Measurements from ENCODE around the gene DCAF5.

DCAF5 gene

DNA sequence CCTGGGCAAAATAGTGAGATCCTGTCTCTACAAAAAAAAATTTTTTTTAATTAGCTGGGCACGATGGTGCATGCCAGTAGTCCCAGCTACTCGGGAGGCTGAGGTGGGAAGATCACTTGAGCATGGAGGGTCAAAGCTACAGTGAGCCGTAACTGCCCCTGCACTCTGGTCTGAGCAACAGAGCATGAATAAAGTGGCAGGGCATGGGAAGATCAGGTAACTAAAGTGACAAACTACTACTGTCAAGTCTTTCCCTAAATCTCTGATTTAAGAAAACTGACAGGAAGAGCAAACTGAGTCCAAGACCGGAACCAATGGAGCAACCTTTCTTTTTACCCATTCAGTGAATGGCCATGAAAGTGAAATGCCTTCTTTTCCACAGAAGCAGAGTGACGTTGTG is 10.8 kb downstream of the DCAF5 start:
- no peak for DNase-seq

DNA sequence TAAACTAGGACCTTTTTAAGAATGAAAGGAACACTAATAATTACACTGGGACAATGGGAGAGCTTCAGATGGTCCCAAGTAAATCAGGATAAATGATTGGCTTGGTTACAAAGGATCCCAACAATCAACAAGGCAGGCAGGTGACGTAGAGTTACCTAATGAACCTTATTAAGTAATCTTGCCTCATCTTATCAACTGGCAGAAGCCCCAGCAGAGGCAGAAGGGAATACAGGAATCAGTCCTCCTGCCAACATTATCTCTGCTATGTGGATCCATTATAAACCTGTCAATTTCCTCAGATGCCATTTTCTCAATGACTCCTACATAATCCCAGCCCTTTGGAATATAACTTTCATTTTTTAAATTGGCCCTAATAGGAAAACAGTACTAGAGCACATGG is 11.4 kb downstream of the DCAF5 start:
- DNase-seq, result no peak

DNA sequence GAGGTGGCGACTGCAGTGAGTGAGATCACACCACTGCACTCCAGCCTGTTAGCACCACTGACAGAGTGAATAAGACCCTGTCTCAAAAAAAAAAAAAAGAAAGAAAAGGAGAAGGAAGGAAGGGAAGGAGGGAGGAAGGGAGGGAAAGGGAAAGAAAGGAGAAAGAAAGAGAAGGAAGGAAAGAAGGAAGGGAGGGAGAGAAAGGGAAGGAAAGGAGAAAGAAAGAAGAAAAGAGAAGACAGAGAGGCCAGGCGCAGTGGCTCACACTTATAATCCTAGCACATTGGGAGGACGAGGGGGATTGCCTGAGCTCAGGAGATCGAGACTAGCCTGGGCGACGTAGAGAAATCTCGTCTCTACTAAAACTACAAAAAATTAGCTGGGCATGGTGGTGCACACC is 13.2 kb downstream of the DCAF5 start:
- no peak for DNase-seq

DNA sequence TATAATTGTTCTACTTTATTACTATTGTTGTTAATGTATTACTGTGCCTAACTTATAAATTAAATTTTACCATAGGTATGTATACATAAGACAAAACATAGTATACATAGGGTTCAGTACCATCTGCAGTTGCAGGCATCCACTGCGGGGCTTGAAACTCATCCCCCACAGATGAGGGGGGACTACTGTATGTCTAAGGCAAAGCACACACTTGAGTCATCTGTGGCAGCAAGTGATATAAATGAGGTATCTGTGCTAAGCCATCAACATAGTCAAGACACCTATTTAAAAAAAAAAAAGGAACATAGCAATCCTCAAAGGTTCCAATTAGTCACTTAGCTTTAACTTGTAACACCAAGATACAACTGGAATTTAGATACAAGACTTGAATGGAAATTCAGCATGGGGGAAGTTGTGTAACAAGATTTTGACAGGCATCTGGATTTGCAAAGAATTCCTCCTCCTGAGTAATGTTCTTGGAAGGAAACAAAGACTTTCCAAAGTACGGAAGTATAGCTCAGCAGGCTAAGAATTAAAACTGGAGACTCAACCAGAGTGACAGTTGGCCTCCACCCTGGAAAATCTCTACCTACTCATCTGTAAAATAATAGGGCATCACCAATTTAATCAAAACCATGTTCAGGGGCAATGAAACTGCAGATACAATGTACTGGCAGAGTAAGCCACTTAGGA is 14.9 kb downstream of the DCAF5 start:
- DNase-seq, result no peak

DNA sequence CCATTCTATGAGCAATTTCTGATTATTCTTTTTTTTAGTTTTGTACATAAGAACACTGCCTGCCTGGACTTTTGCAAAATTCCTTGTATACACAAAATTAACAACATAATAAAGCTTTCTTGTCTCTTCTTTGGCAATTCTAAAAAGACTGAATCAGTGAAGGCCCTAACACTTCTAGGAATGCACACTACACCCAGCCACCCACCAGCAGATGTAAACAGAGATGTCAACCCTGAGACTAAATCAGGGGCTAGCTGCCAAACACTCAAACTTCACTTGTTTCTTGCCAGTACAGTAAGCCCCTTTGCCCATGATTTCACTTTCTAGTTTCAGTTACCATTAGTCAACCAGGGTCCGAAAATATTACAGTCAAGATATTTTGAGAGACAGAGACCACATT is 15.5 kb downstream of the DCAF5 start:
- no peak for DNase-seq

DNA sequence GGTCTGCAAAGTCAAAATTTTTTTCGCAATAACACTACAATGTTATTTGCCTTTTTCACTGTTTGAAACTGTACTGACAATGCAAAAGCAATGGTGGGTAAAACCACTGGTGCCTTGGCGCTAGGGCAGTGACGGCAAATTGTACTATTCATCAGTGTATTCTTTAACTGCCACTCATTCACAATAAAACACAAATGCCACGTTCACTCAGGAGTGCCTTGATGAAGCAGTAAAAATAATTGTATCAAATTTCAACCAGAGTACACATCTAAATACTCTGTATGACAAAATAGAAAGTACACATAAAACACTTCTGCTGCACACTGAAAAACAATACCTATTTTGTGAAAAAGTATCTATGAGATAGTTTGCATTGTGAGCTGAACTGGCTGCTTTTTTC is 17.8 kb downstream of the DCAF5 start:
- DNase-seq, result no peak

DNA sequence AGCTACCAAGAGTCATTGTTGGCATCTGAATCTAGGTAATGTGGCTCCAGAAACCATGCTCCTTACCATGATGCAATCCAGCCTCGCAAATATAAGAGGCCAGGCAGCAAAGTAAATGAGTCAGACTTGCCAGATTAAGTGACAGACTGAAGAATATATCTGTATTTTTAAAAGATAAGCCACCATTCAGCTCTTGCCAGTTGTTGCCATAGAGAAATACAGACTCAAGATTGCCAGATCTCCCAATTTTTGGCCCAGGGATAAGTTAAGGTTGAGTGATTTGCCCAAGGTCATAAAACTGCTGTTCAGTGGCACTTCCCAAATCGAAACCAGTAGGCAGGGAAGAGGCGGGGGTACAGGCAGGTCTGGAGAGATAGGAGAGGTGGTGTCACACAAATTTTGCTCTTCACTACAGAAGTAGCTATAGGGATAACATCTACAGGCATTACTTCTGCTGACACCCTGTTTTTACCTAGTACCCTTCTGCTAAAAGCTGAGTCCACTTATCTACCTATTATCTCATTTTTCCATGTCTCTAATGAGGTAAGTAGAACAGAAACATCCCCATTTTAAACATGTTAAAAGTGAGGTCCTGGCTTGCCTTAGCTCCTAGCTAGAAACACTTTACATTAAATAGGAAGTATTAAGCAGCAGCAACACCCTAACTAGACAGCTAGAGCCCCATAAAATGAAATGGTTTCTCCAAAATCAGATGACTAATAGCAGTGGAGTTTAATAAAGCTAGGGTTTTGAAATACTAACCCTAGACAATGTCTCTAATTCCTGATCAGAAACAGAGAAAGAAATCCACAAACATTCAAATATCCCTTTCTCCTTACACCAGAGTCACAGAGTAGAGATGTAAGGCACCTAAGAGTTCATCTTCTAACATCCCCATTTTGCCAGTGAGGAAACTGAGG is 19.5 kb downstream of the DCAF5 start:
- no peak for DNase-seq

DNA sequence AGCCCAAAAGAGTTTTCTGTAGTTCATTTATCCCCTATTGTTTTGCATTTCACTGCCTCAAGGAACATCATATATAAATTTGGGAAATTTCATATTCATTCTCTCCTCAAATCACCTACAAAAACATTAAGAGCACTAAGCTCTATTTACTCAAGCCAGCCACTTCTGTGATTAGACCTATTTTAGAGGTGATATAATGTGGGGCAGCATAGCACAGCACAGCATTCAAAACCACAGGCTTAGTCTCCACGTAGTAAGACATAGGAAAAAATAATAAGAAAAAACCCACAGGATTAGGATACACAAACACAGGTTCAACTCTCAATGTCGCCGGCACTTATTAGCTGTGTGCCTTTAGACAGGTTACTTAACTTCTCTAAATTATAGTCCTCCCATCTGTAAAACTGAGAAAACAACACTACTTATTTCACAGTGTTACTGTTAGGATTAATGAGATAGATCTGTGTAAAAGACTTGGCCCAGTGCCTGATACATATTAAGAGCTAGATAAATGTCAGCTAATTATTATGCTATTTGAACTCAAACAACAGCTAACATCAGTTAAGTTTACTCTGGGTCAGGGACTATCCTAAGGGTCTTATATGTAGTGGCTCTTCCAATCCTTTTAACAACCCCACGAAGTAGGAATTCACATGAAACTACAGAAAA is 20.3 kb downstream of the DCAF5 start:
- no peak for DNase-seq

DNA sequence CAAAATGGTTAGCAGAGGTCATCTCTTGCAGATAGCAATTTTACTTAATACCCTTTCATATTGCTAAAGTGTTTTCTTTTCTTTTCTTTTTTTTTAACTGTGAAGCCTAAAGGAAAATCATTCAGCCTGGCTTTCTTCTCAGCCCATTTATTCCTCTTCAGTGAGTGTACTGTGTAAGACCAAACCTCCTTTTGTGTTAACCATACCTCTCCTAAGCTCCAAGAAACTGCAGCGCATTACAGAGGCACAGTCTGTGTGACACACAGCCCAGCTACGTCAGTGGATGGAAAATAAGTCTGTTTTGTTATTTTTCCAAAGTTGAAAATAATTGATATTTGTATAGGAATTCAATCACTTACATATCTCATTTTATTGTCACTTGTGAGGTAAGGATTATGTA is 21.7 kb downstream of the DCAF5 start:
- DNase-seq, result no peak

DNA sequence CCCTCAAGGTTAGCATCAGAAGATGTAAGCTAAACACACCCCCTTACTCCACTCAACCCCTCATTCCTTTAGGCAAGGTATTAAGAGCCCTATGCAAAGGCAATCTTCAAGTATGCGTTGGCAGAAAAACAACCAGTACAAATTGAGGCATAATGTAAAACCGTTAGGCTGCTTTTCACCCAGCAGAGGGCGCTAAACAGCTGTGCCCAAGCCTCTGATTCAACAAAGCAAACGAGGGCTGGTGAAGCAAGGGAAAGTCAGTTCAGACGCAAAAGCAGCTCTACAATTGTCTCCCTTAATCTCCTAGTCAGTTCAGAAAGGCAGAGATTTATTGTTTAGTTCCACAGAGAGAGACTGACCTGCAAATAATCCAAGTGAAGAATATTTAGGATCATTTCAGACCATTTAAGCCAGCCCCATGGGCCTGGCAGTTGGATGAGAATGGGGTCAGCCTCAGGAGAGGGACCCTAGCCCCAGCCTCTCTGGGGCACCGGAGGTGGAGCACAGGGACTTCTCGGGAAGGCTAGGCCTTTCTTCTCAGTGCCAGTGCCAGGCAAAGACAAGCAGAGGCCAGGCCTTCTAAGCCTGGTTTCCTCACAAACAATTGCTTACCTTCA is 23.5 kb downstream of the DCAF5 start:
- peak; percentile 79 for DNase-seq

DNA sequence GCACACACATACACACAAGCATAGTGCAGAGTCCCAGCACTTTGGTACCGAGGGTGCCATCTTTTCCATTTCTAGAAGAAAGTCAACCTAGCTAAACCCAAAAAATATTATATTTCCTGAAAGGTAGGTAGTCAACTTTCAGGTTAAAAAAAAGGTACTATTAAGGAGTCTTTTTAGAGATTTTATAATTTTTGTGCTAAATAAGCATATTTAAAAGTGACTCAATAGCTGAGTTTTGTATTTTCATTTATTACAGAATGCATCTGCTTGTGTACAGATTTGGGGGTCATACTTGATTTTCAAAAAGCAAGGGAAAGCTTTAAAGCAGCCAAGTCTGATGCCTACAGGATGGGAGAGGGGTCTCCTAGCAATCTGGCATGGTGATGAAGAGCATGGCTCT is 34.6 kb downstream of the DCAF5 start:
- DNase-seq, result no peak

DNA sequence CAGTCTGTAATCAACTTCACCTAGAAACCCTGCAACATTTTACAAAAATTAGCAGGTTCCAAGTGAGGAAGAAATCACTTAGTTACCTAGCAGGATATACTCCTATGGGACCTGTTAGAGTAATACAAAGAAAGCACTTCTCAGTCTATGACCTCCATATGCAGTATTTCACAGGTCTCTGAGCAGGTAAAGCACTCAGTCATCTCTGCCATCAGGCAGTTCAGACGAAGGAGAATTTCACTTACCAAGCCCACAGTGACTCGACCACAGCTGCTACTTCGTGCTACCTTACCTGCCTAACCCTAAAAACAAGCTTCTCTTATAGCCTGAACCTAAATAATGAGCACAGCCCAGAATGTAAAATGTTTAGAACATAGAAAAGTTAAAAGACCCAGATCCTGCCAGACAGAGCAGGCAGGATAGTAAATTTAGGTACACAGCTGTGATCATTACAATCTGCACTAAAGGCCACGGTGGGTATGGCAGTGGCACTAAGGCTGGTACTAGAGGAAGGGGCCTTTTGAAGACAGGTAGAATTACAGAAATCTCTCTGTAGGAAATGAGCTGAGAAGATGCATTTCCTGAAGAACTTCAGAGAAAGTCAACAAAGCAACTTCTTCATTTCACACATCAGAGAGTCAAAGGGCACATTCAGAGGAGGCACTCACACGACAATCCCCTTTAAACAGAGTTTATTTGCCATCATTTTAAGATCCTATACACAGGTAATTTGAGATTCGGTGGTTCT is 35.7 kb downstream of the DCAF5 start:
- DNase-seq, result no peak

DNA sequence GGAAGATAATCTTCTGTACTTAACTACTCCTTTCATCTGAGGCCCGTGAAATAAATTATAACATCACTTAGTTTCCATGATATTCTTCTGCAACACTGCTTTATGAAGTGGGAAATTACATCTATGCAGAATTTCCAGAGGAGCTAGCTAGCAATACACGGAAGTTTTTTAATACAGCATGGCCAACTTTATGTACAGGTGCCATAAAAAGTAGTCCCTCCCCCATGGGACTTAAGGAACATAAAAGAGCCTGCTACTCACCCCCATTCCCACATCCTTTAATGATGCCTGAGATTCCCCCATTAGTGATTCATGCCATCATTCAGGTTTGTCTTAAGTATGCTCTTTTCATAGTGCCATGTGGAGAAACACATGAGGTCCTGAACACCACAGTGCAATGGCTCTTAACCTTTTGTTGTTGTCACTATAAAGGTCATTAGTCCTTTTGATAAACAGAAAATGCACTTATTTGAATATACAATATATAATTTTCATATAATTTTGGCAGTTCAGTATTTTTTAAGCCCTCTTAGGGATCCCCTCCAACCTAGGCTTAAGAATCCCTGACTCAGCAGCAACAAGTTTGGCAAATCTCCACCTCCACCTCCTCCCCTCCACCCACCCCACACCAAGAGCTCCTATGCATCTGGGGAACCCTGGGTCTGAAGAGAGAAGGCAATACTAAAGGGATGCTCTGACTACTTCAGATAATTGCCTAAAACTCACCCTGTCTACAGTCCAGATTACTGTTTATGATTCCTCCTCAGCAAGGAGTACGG is 37.3 kb downstream of the DCAF5 start:
- DNase-seq, result no peak

DNA sequence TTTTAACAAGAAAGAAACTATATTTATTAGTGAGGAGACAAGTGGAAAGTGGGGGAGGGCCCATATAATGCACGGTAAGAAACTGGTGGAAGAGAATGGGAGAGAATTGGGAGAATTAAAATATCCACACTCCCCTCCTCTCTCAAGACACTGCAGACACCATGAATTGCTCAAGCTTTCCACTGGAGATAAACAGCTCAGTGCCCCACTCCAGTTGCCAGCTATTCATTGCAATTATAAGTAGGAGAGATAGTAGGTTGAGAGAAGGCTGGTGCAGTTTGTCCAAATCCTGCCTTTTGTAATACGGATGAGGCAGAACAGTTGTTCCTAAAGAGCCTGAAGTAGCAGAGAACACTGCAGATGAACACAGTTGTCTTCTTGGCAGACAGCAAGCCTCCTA is 38.2 kb downstream of the DCAF5 start:
- DNase-seq, result no peak

DNA sequence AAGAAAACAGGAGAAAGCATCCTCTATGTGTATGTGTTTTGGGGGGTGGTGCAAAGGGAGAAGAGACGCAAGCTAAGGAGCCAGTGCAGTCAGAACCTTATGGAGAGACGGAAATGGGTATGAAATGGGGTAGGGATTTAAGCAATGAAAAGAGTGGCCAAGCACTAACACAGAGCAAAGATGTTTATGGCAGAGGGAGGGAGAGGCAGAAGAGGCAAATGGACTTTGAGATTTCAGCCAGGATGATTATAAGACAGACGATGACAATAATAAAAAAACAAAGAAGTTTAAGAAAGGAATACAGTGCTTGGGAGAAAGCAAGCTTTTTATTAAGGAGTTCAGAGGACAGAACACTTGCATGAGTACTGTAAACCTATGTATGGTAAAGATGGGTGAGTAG is 44.6 kb downstream of the DCAF5 start:
- no peak for DNase-seq

DNA sequence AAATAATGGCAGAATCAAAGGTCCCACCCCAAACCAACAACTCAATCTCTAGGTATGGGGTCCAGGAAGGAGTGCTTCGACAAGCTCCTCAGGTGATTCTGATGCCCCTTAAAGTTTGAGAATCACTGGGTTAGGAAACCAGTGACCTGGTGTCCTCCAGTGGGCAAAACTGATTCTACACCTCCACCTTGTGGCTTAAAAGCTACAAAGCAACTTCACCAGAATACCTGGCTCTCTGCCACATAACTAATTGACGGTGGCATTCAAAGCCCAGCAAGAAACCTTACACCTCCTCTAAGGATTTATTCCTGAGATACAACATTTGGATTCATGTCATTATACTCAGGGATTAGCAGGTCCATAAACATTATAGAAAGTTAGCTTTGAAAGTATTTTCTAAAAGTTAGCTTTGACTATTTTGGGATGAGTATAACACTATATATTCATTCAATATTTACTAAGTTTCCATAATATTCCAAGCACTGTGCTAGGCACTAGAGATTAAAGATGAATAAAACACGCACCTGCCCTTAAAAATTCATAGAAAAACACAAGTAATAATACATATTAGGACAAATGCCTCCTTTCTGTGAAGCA is 45.4 kb downstream of the DCAF5 start:
- DNase-seq, result no peak

DNA sequence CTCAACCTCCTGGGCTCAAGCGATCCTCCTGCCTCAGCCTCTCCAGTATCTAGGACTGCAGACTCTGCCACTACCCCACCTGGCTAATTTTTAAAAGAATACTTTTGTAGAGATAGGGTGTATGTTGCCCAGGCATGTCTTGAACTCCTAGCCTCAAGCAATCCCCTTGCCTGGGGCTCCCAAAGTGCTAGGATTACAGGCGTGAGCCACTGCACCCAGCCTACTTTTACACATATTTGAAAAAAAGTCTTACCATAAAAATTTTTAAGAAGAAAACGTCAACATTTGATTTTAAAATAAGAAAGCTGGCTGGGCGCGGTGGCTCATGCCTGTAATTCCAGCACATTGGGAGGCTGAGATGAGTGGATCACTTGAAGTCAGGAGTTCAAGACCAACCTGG is 46.5 kb downstream of the DCAF5 start:
- no peak for DNase-seq

DNA sequence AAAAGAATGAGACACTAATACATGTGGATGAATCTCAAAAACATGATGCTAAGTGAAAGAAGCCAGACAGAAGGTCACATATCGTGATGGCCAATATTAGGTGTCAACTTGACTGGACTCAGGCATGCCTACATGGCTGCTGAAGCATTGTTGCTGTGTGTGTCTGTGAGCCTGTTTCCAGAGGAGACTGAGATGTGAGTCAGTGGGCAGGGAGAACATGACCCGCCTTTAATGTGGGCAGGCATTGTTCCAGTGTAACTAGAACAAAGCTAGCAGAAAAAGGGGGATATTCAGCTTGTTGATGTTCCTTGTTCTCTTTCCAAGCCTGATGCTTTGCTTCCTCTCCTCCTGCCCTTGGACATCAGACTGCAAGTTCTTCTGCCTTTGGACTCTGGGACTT is 47.6 kb downstream of the DCAF5 start:
- no peak for DNase-seq

DNA sequence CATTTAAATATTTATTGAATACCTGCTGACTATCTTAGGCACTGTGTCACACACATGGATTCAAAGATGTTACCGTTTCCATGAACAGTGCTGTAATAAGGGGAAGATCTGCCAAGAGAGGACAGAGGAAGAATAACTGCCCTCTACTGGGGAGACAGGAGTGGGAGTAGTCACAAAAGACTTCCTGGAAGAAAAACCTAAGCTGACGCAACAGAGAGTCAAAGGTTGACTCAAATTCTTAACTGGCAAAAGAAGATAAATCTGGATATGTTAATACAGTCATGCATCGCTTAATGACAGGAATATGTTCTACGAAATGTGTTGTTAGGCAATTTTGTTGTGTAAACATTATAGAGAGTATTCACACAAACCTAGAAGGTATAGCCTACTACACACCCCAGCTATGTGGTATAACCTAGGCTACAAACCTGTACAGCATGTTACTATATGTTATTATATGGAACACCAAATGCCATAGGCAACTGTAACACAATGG is 51.5 kb downstream of the DCAF5 start:
- DNase-seq, result no peak

DNA sequence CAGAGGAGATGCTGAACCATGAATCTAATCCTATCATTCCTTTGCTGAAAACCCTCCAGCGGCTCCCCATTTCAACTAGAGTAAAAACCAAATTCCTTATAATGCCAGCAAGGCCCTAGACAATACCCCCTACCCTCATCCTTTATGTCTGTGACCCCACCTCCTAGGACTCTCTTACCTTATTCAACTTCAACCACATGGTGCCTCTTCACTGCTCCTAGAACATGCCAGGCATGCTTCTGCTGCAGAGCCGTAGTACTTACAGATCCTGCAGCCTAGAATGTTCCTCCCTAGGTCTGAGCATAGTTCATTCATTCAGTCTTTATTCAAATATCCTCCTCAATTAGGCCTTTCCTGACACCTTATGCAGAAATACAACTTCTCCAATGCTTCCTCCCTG is 54.9 kb downstream of the DCAF5 start:
- no peak for DNase-seq

DNA sequence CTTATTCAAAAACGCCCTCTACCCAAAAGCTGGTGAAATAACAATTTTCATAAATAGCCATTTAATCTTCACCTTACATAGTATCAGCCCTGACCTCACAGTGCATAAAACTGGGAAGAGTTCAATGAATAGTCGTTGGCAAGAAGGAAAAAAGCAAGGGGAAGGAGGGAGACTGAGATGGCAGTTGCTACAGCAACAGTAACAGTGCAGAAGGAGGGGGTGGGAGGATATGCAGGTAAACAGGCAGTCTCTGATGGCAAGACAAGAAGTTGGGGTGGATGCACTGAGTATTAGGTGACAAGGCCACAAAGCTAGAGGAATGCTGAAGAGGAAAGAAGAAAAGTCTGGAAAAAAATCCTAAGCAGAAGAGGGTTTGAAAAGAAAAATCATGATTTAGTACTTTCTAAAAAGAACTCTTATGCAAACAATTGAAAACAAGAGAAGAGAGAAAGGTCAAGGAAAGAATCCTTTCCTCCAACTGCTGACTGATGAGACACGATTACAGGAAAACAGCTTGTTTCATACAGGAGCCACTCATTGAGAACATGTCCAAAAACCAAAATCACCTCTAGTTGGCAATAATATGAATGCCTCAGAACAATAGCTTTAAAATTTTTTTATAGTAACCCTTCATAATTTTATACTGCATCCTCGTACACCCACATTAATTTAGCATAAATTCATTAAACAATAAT is 56.0 kb downstream of the DCAF5 start:
- no peak for DNase-seq
